Measurements from ENCODE around the gene CAND1.

DNA sequence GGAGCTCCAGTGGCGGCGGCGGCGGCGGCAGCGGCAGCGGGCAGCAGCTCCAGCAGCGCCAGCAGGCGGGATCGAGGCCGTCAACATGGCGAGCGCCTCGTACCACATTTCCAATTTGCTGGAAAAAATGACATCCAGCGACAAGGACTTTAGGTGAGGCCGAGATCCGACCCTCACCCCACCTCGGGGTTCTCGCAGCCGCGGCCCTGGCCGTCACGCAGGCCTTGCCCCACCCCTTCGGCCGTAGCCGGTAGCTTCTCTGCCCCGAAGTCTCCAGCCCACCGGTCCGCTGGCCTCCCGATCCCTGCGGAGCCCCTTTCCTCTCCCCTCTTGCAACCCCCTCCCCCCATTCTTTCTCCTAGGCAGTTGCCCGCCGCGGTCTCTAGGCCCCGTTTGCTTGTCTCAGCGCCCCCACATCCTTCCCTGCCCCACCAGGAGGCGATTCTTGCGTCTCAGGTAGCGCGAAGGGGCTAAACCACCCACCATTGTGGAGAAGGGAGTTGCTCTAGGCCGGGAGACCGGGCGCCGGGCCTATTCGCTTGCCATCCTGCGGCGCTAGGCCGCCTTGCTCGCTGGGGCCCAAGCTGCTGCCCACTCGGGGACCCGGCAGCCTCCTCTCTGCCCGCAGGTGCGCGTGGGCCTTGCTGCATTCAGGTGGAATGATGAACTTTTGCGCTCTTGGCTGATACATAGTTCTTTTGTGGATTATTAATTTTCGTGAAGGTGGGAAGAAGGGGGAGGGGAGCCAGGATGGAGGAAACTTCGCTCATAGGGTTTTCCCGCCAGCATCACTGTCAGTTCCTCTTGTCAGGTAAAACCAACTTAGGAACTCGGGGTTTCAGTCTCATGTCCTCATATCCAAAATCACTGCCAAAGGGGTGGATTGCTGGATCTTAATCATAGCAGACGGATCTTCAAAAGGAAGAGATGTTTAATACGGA, 745 bp downstream of the CAND1 start:
- no peak for TF ChIP-seq POLR2A (IDR thresholded peaks at IDR 0.05)
- TF ChIP-seq, protein P1, sequence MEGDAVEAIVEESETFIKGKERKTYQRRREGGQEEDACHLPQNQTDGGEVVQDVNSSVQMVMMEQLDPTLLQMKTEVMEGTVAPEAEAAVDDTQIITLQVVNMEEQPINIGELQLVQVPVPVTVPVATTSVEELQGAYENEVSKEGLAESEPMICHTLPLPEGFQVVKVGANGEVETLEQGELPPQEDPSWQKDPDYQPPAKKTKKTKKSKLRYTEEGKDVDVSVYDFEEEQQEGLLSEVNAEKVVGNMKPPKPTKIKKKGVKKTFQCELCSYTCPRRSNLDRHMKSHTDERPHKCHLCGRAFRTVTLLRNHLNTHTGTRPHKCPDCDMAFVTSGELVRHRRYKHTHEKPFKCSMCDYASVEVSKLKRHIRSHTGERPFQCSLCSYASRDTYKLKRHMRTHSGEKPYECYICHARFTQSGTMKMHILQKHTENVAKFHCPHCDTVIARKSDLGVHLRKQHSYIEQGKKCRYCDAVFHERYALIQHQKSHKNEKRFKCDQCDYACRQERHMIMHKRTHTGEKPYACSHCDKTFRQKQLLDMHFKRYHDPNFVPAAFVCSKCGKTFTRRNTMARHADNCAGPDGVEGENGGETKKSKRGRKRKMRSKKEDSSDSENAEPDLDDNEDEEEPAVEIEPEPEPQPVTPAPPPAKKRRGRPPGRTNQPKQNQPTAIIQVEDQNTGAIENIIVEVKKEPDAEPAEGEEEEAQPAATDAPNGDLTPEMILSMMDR (IDR thresholded peaks at IDR 0.05), result no peak

Measured in testis (tissue), 2 donors.